Measurements from ENCODE around the gene CHRNA1. TPM values are rescaled to one million over a fixed set of nuclear protein-coding genes. Genes with fewer than 3 reads are reported as not detected.

CHRNA1 gene
- total and polyA plus RNA-seq, 10 donors: 0.13 to 3.4 (median 0.46) TPM; not detected in 5

GRCh38 chr2:174776223-174776622 lies 12.0 kb upstream of the CHRNA1 start:
- no peak for TF ChIP-seq POLR2A (IDR thresholded peaks at IDR 0.05)
- no peak for TF ChIP-seq POLR2AphosphoS5 (IDR thresholded peaks at IDR 0.05)
- TF ChIP-seq CTCF (IDR thresholded peaks at IDR 0.05 in 8 of 11, conservative IDR thresholded peaks at IDR 0.05 in 3 of 11): no peak
- Histone ChIP-seq H3K27ac (no peak overlapping the region), H3K4me1 (peaks cover 6 to 33% (median 25%) of the 10 kb centered on the region in 6 donors), H3K4me3 (no peak overlapping the region), H3K9me3 (no peaks in the 10 kb centered on the region), H3K36me3 (no peaks in the 10 kb centered on the region), H3K27me3 (replicated peaks in 1 of 7) (no peaks in the 10 kb centered on the region)
- DNase-seq: no peak
- intact Hi-C loops (cut with DNase I; ENCODE audit: low total_unique reads): no loop called here
- whole genome bisulfite sequencing, 5 donors: 78 to 86% (median 81%) methylated on average over 6 of the region's 6 CpGs

GRCh38 chr2:174775571-174775980 lies 11.3 kb upstream of the CHRNA1 start:
- Histone ChIP-seq H3K27ac (no peak overlapping the region), H3K36me3 (no peaks in the 10 kb centered on the region), H3K9me3 (no peaks in the 10 kb centered on the region), H3K4me1 (peaks cover 6 to 33% (median 25%) of the 10 kb centered on the region in 6 donors), H3K27me3 (replicated peaks in 1 of 7) (no peaks in the 10 kb centered on the region), H3K4me3 (no peak overlapping the region)
- WGBS, 5 donors: 55 to 73% (median 70%) methylated on average over 5 of the region's 5 CpGs
- intact Hi-C loops (cut with DNase I; ENCODE audit: low total_unique reads): no loop called here
- no peak for TF ChIP-seq CTCF (IDR thresholded peaks at IDR 0.05 in 8 of 11, conservative IDR thresholded peaks at IDR 0.05 in 3 of 11)
- TF ChIP-seq POLR2AphosphoS5 (IDR thresholded peaks at IDR 0.05): no peak
- no peak for TF ChIP-seq POLR2A (IDR thresholded peaks at IDR 0.05)
- DNase-seq: no peak

- TF ChIP-seq POLR2AphosphoS5 (IDR thresholded peaks at IDR 0.05) (no peak), CTCF (IDR thresholded peaks at IDR 0.05 in 8 of 11, conservative IDR thresholded peaks at IDR 0.05 in 3 of 11) (no peak), POLR2A (IDR thresholded peaks at IDR 0.05) (no peak)
- no peaks in the 10 kb centered on the region for H3K36me3 ChIP-seq
- intact Hi-C loops (cut with DNase I; ENCODE audit: low total_unique reads): loop anchor here (5.0 kb wide), 1 partner anchor 217 kb away; no protein-coding TSS in a partner anchor
- DNase-seq: no peak
- no peak overlapping the region for H3K4me3 ChIP-seq
- H3K4me1 ChIP-seq: peaks cover 6 to 33% (median 25%) of the 10 kb centered on the region in 6 donors
- H3K27ac ChIP-seq: no peak overlapping the region
- no peaks in the 10 kb centered on the region for H3K27me3 ChIP-seq (replicated peaks in 1 of 7)
- H3K9me3 ChIP-seq: no peaks in the 10 kb centered on the region
- WGBS, 5 donors: 90 to 96% (median 92%) methylated on average over 4 of the region's 4 CpGs
Observed at GRCh38 chr2:174774886-174775285, 10.6 kb upstream of the CHRNA1 start.

GRCh38 chr2:174773215-174773614 lies 8.9 kb upstream of the CHRNA1 start:
- 60 to 82% (median 68%) methylated on average over 2 of the region's 2 CpGs for WGBS, 5 donors
- TF ChIP-seq CTCF (IDR thresholded peaks at IDR 0.05 in 8 of 11, conservative IDR thresholded peaks at IDR 0.05 in 3 of 11): no peak
- TF ChIP-seq POLR2A (IDR thresholded peaks at IDR 0.05): no peak
- no peak for TF ChIP-seq POLR2AphosphoS5 (IDR thresholded peaks at IDR 0.05)
- DNase-seq: no peak
- no peaks in the 10 kb centered on the region for H3K36me3 ChIP-seq
- H3K9me3 ChIP-seq: no peaks in the 10 kb centered on the region
- peaks cover under 1 to 21% (median 14%) of the 10 kb centered on the region in 6 donors for H3K4me1 ChIP-seq
- H3K27me3 ChIP-seq (replicated peaks in 1 of 7): peaks cover 0 to 4% (median 0%) of the 10 kb centered on the region in 7 donors
- no peak overlapping the region for H3K27ac ChIP-seq
- intact Hi-C loops (cut with DNase I; ENCODE audit: low total_unique reads): loop anchor here (5.0 kb wide), 1 partner anchor 219 kb away; no protein-coding TSS in a partner anchor
- H3K4me3 ChIP-seq: no peak overlapping the region

Data from spleen (tissue), 11 donors.